Measurements from ENCODE around the gene CSNK1G3.

Gene CSNK1G3

DNA sequence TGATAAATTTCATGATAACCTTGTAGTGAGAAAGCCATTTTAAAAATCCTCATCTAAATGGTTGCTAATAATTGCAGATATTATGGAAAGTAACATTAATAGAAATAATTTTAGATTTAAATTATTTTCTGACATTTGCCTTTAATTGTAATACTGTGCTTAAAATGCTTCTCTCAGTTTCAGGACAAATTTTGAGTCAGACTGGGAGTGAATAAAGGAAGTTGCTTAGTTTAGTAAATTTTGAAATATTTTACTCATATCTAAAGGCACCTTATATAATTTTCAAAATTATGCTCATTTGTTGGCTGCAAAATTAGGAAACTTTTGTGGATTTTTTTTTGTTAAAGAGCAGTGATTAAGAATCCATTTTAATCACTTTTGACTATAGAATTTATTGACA is 93.8 kb downstream of the CSNK1G3 start:
- peak; percentile 10 for DNase-seq (ENCODE audit: extremely low spot score)
- ChIA-PET POLR2A (no interaction called here), CTCF (interaction anchor here (1.2 to 1.8 kb wide), 3 partner anchors 13 to 709 kb away, joined by 3 to 5 read pairs (median 3); no protein-coding TSS in a partner anchor)
- TF ChIP-seq, protein P1, sequence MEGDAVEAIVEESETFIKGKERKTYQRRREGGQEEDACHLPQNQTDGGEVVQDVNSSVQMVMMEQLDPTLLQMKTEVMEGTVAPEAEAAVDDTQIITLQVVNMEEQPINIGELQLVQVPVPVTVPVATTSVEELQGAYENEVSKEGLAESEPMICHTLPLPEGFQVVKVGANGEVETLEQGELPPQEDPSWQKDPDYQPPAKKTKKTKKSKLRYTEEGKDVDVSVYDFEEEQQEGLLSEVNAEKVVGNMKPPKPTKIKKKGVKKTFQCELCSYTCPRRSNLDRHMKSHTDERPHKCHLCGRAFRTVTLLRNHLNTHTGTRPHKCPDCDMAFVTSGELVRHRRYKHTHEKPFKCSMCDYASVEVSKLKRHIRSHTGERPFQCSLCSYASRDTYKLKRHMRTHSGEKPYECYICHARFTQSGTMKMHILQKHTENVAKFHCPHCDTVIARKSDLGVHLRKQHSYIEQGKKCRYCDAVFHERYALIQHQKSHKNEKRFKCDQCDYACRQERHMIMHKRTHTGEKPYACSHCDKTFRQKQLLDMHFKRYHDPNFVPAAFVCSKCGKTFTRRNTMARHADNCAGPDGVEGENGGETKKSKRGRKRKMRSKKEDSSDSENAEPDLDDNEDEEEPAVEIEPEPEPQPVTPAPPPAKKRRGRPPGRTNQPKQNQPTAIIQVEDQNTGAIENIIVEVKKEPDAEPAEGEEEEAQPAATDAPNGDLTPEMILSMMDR (IDR thresholded peaks at IDR 0.05; ENCODE audit: control extremely low read depth, extremely low read depth, low read depth, missing control alignments), result no peak

DNA sequence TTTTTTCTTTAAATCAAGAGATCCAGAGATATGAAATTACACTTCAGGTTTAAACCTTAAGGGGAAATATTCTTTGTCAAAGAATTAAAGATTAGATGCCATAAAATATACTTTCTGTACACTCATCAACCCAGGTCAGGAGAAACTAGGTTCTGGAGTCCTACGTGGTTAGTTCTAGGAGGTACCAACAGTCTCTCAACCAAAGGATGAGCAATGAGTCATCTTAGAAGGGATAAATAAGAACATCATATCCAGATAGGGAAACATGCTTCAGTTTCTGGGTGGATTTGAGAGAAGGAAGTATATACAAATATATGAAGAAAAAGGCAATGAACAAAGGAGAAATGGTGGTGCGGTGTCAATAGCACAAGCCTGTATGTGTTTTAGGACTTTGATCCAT is 98.2 kb downstream of the CSNK1G3 start:
- TF ChIP-seq, protein P1 (IDR thresholded peaks at IDR 0.05; ENCODE audit: control extremely low read depth, extremely low read depth, low read depth, missing control alignments), result no peak
- POLR2A ChIA-PET, result no interaction called here
- no peak for DNase-seq (ENCODE audit: extremely low spot score)
- CTCF ChIA-PET, result interaction anchor here (0.8 to 4.4 kb wide), 21 partner anchors 11 to 1094 kb away, joined by 3 to 25 read pairs (median 4); partner anchors contain the start of gene CEP120

DNA sequence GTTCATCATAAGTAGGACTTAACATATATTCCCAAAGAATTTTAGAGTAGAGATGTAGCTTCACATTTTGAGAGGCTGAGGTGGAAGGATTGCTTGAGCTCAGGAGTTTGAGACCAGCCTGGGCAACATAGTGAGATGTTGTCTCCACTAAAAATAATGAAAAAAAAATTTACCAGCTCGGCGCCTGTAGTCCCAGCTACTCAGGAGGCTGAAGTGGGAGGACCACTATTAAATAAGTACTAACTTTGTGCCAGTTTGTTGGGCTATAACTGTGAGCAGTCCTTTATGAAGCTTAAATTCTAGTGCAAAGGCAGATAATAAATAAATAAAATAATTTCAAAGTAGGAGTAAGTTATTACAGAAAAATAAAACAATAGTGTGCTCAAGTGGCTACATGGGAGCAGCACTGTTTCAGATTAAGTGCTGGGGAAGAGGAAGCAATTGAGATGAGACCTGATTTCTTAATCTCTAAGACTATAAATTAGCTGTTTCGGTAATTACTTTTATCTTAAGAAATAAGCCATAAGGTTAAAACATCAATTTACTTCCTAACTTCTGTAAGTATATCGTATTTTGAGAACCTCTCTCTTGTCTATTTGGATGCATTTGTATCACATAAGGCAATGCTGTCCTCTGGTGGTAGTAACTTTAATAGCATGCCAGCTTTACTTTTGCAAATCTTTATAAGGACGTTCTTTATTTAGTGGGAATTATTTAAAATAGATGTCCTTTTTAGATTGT is 98.9 kb downstream of the CSNK1G3 start:
- POLR2A ChIA-PET, result no interaction called here
- DNase-seq (ENCODE audit: extremely low spot score), result peak; percentile 25
- TF ChIP-seq, protein P1 (IDR thresholded peaks at IDR 0.05; ENCODE audit: control extremely low read depth, extremely low read depth, low read depth, missing control alignments), result peak; percentile 81
- CTCF ChIA-PET, result interaction anchor here (0.8 to 4.4 kb wide), 24 partner anchors 10 to 1095 kb away, joined by 3 to 25 read pairs (median 4); partner anchors contain the start of gene CEP120

DNA sequence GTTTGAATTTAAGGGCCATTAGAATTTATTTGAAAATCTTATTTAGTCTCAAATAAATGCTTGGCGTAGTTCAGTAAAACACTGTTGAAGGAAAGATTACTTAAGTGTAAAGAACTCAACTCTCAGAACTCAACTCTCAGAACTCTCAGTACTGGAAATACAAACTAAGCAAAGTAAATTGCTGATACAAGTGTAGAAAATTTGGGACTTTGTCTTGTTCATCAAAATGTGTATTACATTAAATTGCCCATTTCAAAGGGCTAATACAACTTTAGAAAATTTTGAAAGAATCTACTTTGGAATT is 99.4 kb downstream of the CSNK1G3 start:
- no peak for DNase-seq (ENCODE audit: extremely low spot score)
- TF ChIP-seq, protein P1 (IDR thresholded peaks at IDR 0.05; ENCODE audit: control extremely low read depth, extremely low read depth, low read depth, missing control alignments), result no peak
- ChIA-PET CTCF (interaction anchor here (0.8 to 4.4 kb wide), 19 partner anchors 9 to 1095 kb away, joined by 3 to 25 read pairs (median 4); partner anchors contain the start of gene CEP120), POLR2A (no interaction called here)

DNA sequence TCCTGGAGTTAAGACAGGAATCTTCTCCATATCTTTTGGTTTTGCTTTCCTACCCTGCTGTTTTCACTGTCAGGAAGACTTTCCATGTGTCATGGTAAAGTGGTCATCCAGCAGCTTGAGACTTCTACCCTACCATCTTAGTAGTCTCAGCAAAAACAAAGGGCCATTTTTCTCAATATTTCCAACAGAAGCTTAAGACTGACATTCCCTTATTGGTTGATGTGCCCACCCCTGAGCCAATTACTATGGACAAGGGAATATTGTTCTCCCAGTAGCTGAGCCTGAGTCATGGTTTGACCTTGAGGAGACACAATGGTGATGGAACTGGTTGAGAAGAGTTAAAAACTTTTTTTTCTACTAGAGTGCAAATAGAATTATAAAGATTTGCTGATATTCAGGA is 105.6 kb downstream of the CSNK1G3 start:
- TF ChIP-seq, protein P1 (IDR thresholded peaks at IDR 0.05; ENCODE audit: control extremely low read depth, extremely low read depth, low read depth, missing control alignments), result no peak
- POLR2A ChIA-PET, result no interaction called here
- DNase-seq (ENCODE audit: extremely low spot score), result no peak
- CTCF ChIA-PET, result no interaction called here

DNA sequence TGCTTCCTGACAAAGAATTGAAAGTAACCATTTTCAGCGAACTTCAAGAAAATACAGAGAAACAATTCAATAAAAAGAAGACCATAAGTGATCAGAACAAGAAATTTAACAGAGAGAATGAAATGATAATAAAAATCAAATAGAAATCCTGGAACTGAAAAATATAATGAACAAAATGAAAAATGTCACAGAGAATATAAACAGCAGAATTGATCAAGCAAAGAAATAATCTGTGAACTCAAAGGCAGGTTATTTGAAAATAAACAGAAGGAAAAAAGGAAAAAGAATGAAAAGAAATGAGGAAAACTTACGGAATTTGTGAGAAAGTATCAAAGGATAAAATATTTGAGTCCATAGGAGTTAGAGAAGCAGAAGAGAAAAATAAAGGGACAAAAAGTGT is 114.1 kb downstream of the CSNK1G3 start:
- POLR2A ChIA-PET, result no interaction called here
- TF ChIP-seq, protein P1 (IDR thresholded peaks at IDR 0.05; ENCODE audit: control extremely low read depth, extremely low read depth, low read depth, missing control alignments), result no peak
- DNase-seq (ENCODE audit: extremely low spot score), result no peak
- CTCF ChIA-PET, result interaction anchor here (1.4 kb wide), 1 partner anchor 15 kb away, joined by 4 read pairs; no protein-coding TSS in a partner anchor
